Testis (tissue), 2 donors: ENCODE results near the gene GJB5.

Experiments used
- POLR2A ChIP-seq: fragments of 450-650 bp; IDR thresholded peaks from one replicate; pipeline ENCODE4 v1.6.1; 2017; ENCODE audit warnings: antibody characterized with exemption, mild to moderate bottlenecking, moderate library complexity
- TF ChIP-seq, protein P1 (sequence below), 3 experiments: fragments of 450-650 bp in 2 of 3; fragments of 200-600 bp in 1 of 3; sonication (generic) in 1 of 3; IDR thresholded peaks; one replicate each; pipeline ENCODE4 v1.5.1; 2016 to 2019; ENCODE audit warnings: antibody characterized with exemption in 3 of 3, mild to moderate bottlenecking in 2 of 3, moderate library complexity in 1 of 3

DNA sequence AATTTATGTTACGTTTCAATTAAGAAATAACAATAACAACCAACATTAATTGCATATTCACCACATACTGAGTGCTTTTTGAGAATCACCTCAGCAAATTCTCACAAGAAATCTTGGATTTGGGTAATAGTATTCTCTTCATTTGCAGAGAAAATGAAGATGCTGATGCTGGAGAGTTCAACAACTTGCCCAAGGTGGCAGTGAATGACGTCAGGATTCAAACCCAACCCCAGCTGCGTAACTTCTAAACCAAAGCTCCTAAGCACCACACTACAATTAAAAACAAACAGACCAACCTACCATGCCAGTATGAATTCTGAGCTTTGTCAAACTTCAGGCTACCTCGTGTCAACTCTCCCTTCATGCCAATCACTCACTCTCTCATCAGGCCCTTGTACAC is 46.7 kb upstream of the GJB5 start:
- no peak for TF ChIP-seq POLR2A
- TF ChIP-seq, protein P1, sequence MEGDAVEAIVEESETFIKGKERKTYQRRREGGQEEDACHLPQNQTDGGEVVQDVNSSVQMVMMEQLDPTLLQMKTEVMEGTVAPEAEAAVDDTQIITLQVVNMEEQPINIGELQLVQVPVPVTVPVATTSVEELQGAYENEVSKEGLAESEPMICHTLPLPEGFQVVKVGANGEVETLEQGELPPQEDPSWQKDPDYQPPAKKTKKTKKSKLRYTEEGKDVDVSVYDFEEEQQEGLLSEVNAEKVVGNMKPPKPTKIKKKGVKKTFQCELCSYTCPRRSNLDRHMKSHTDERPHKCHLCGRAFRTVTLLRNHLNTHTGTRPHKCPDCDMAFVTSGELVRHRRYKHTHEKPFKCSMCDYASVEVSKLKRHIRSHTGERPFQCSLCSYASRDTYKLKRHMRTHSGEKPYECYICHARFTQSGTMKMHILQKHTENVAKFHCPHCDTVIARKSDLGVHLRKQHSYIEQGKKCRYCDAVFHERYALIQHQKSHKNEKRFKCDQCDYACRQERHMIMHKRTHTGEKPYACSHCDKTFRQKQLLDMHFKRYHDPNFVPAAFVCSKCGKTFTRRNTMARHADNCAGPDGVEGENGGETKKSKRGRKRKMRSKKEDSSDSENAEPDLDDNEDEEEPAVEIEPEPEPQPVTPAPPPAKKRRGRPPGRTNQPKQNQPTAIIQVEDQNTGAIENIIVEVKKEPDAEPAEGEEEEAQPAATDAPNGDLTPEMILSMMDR (IDR thresholded peaks at IDR 0.05), result no peak
